Testis (tissue), 2 donors: ENCODE data around the gene KLHL5.

Source experiments
- POLR2A ChIP-seq: fragments of 450-650 bp; IDR thresholded peaks from one replicate; pipeline ENCODE4 v1.6.1; 2017; ENCODE audit warnings: antibody characterized with exemption, mild to moderate bottlenecking, moderate library complexity
- TF ChIP-seq, protein P1 (sequence below), 3 experiments: fragments of 450-650 bp in 2 of 3; fragments of 200-600 bp in 1 of 3; sonication (generic) in 1 of 3; IDR thresholded peaks; one replicate each; pipeline ENCODE4 v1.5.1; 2016 to 2019; ENCODE audit warnings: antibody characterized with exemption in 3 of 3, mild to moderate bottlenecking in 2 of 3, moderate library complexity in 1 of 3

DNA sequence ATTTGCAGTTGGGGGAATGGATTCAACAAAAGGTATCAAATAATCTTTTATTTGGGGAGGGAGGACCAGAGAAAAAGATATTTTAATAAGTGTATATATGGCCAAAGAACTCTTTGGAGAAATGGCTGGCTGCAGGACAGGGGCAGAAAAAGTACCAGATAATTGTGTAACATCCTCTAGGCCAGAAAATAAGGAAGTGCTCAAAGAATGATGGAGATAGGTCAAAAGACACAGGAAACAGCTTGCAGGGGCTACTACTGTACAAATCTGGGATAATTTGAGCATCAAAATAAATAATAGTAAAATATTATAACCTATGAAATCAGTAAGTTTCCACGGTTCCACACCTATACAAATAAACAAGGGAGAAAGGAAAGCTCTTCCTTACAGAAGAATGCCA, 34.8 kb downstream of the KLHL5 start:
- TF ChIP-seq, protein P1, sequence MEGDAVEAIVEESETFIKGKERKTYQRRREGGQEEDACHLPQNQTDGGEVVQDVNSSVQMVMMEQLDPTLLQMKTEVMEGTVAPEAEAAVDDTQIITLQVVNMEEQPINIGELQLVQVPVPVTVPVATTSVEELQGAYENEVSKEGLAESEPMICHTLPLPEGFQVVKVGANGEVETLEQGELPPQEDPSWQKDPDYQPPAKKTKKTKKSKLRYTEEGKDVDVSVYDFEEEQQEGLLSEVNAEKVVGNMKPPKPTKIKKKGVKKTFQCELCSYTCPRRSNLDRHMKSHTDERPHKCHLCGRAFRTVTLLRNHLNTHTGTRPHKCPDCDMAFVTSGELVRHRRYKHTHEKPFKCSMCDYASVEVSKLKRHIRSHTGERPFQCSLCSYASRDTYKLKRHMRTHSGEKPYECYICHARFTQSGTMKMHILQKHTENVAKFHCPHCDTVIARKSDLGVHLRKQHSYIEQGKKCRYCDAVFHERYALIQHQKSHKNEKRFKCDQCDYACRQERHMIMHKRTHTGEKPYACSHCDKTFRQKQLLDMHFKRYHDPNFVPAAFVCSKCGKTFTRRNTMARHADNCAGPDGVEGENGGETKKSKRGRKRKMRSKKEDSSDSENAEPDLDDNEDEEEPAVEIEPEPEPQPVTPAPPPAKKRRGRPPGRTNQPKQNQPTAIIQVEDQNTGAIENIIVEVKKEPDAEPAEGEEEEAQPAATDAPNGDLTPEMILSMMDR (IDR thresholded peaks at IDR 0.05), result no peak
- TF ChIP-seq POLR2A, result no peak
